H1 (cell line): Measurements from ENCODE around the gene HOMER1. TPM values are rescaled to one million over a fixed set of nuclear protein-coding genes. Genes with fewer than 3 reads are reported as not detected.

Experiments
- CTCF ChIA-PET: fragments of 300-600 bp; sonication (Branson Sonifier 250); formaldehyde crosslinking; loops from one replicate; lab custom pipeline; 2021; ENCODE audit not compliant: partially characterized antibody; lab: Charles Lee
- POLR2A ChIA-PET: fragments of 300-600 bp; sonication (Branson Sonifier 250); formaldehyde crosslinking; loops from one replicate; lab custom pipeline; 2021; ENCODE audit warnings: inconsistent platforms; ENCODE audit not compliant: partially characterized antibody; lab: Charles Lee
- DNase-seq, 2 experiments: peaks; one replicate each; pipeline versions ENCODE4 v3.0.0 to v3.0.0-alpha.2; 2010 to 2022; ENCODE audit warnings: low spot score in 2 of 2, low read depth in 1 of 2, mixed read lengths in 1 of 2
- FAIRE-seq: peaks from 2 replicates; lab custom pipeline; 2011; peaks lifted over from hg19 to GRCh38; lab: Jason Lieb, UNC
- H2AFZ ChIP-seq: 2 replicates; pipeline ENCODE4 v1.8.1; 2012; ENCODE audit warnings: low read length, inconsistent platforms
- H2AK5ac ChIP-seq: 2 replicates; pipeline ENCODE4 v1.6.1; 2013; ENCODE audit warnings: low read depth, low read length
- H2BK120ac ChIP-seq: replicated peaks from 2 replicates; pipeline ENCODE3; 2013; ENCODE audit warnings: low read depth, low read length, inconsistent platforms
- H2BK12ac ChIP-seq: 2 replicates; pipeline ENCODE4 v1.6.1; 2013; ENCODE audit warnings: low read depth, low read length
- H2BK15ac ChIP-seq: 2 replicates; pipeline ENCODE4 v1.6.1; 2013; ENCODE audit warnings: low read length
- H2BK20ac ChIP-seq: 2 replicates; pipeline ENCODE4 v1.6.1; 2013; ENCODE audit warnings: low read length
- H2BK5ac ChIP-seq: 2 replicates; pipeline ENCODE4 v1.6.1; 2013; ENCODE audit warnings: low read depth, low read length
- H3K14ac ChIP-seq: 2 replicates; pipeline ENCODE4 v1.6.1; 2013; ENCODE audit warnings: inconsistent platforms; ENCODE audit not compliant: insufficient read length
- H3K18ac ChIP-seq: 2 replicates; pipeline ENCODE4 v1.6.1; 2013; ENCODE audit warnings: low read length; ENCODE audit errors: extremely low read depth
- H3K23ac ChIP-seq: 2 replicates; pipeline ENCODE4 v1.6.1; 2013; ENCODE audit warnings: inconsistent platforms; ENCODE audit not compliant: insufficient read length
- H3K23me2 ChIP-seq: 2 replicates; pipeline ENCODE4 v1.6.1; 2013; ENCODE audit warnings: low read depth, low read length
- H3K27ac ChIP-seq: 2 replicates; pipeline ENCODE4 v1.6.1; 2011; ENCODE audit warnings: low read depth, low read length, inconsistent platforms
- H3K27me3 ChIP-seq, 4 experiments: replicated peaks in 1 of 4; 1 replicate in 1 of 4; 2 replicates in 3 of 4; pipeline versions ENCODE4 v1.6.1 to v1.8.1; 2011 to 2013; ENCODE audit warnings: low read length in 3 of 4, mild to moderate bottlenecking in 3 of 4, inconsistent platforms in 2 of 4, mixed read lengths in 2 of 4, moderate library complexity in 1 of 4; ENCODE audit not compliant: control insufficient read depth in 3 of 4, insufficient read depth in 3 of 4; ENCODE audit errors: extremely low read depth in 1 of 4
- H3K36me3 ChIP-seq, 4 experiments: 2 replicates each; pipeline versions ENCODE4 v1.6.1 to v1.8.1; 2011 to 2013; ENCODE audit warnings: mild to moderate bottlenecking in 4 of 4, low read length in 3 of 4, moderate library complexity in 2 of 4, control low read depth in 1 of 4, inconsistent platforms in 1 of 4; ENCODE audit not compliant: insufficient read depth in 4 of 4, control insufficient read depth in 2 of 4
- H3K4ac ChIP-seq: replicated peaks from 2 replicates; pipeline ENCODE3; 2013; ENCODE audit warnings: low read length, low read depth, mixed read lengths, inconsistent platforms; ENCODE audit not compliant: insufficient read length
- H3K4me1 ChIP-seq, 4 experiments: replicated peaks in 1 of 4; 1 replicate in 1 of 4; 2 replicates in 3 of 4; pipeline versions ENCODE4 v1.6.1 to v1.8.1; 2011 to 2013; ENCODE audit warnings: low read length in 3 of 4, inconsistent platforms in 2 of 4, mixed read lengths in 1 of 4; ENCODE audit not compliant: insufficient read depth in 4 of 4, control insufficient read depth in 3 of 4
- H3K4me2 ChIP-seq, 2 experiments: 2 replicates each; pipeline versions ENCODE4 v1.6.1 to v1.8.1; 2011 to 2013; ENCODE audit warnings: low read depth in 2 of 2, low read length in 2 of 2, control low read depth in 1 of 2, inconsistent platforms in 1 of 2, mild to moderate bottlenecking in 1 of 2; ENCODE audit not compliant: insufficient read depth in 1 of 2
- H3K4me3 ChIP-seq, 4 experiments: fragments of 200-600, 300-600 bp in 1 of 4; sonication (generic), shearing (Covaris generic), sonication (Bioruptor Twin) in 1 of 4; 2 replicates each; pipeline versions ENCODE4 v1.5.1 to v1.8.1; 2011 to 2016; ENCODE audit warnings: low read length in 4 of 4, low read depth in 3 of 4, control low read depth in 2 of 4, inconsistent platforms in 2 of 4, mild to moderate bottlenecking in 2 of 4, mixed read lengths in 1 of 4, moderate library complexity in 1 of 4; ENCODE audit not compliant: insufficient read depth in 2 of 4; ENCODE audit errors: extremely low read depth in 1 of 4
- H3K56ac ChIP-seq: replicated peaks from 2 replicates; pipeline ENCODE3; 2013; ENCODE audit warnings: low read depth, mild to moderate bottlenecking, mixed read lengths, low read length, inconsistent platforms; ENCODE audit not compliant: insufficient read length
- H3K79me1 ChIP-seq: 2 replicates; pipeline ENCODE4 v1.6.1; 2013; ENCODE audit warnings: low read depth, low read length, control low read depth
- H3K79me2 ChIP-seq, 2 experiments: 2 replicates each; pipeline versions ENCODE4 v1.6.1 to v1.8.1; 2012 to 2013; ENCODE audit warnings: low read length in 2 of 2, mild to moderate bottlenecking in 2 of 2, inconsistent platforms in 1 of 2; ENCODE audit not compliant: insufficient read depth in 2 of 2, control insufficient read depth in 1 of 2
- H3K9ac ChIP-seq, 4 experiments: replicated peaks in 1 of 4; 1 replicate in 1 of 4; 2 replicates in 3 of 4; pipeline versions ENCODE4 v1.6.1 to v1.8.1; 2011 to 2013; ENCODE audit warnings: low read depth in 3 of 4, low read length in 3 of 4, control low read depth in 2 of 4, mild to moderate bottlenecking in 2 of 4, moderate library complexity in 2 of 4, inconsistent platforms in 1 of 4; ENCODE audit errors: extremely low read depth in 1 of 4
- H3K9me3 ChIP-seq, 2 experiments: 2 replicates each; pipeline versions ENCODE4 v1.6.1 to v1.8.1; 2012 to 2013; ENCODE audit warnings: mild to moderate bottlenecking in 2 of 2, moderate library complexity in 2 of 2, control low read depth in 1 of 2, inconsistent platforms in 1 of 2, low read depth in 1 of 2, low read length in 1 of 2, mixed read lengths in 1 of 2; ENCODE audit not compliant: insufficient read depth in 2 of 2
- H4K20me1 ChIP-seq, 2 experiments: replicated peaks in 1 of 2; 2 replicates each; pipeline versions ENCODE3 to v1.8.1; 2011 to 2013; ENCODE audit warnings: inconsistent platforms in 2 of 2, low read length in 2 of 2, mild to moderate bottlenecking in 1 of 2; ENCODE audit not compliant: insufficient read depth in 2 of 2, control insufficient read depth in 1 of 2
- H4K5ac ChIP-seq: 2 replicates; pipeline ENCODE4 v1.6.1; 2013; ENCODE audit warnings: low read length, low read depth, mixed read lengths, inconsistent platforms; ENCODE audit not compliant: insufficient read length
- H4K8ac ChIP-seq: 2 replicates; pipeline ENCODE4 v1.8.0; 2013; ENCODE audit warnings: mild to moderate bottlenecking, moderate library complexity, low read length, inconsistent platforms; ENCODE audit not compliant: insufficient read depth; ENCODE audit errors: extremely low read depth
- H4K91ac ChIP-seq: replicated peaks from 2 replicates; pipeline ENCODE3; 2013; ENCODE audit warnings: low read length, mixed read lengths, inconsistent platforms; ENCODE audit not compliant: insufficient read length
- BCL11A ChIP-seq, 2 experiments: IDR thresholded peaks; one replicate each; pipeline ENCODE4 v1.6.1; 2011; ENCODE audit warnings: low read depth in 2 of 2, low read length in 2 of 2, mild to moderate bottlenecking in 2 of 2
- BRCA1 ChIP-seq: IDR thresholded peaks from 2 replicates; pipeline ENCODE4 v1.6.1; 2012; ENCODE audit warnings: low read depth, low read length, improper control_type of control experiment
- GABPA ChIP-seq: IDR thresholded peaks from 2 replicates; pipeline ENCODE4 v1.6.1; 2011; ENCODE audit warnings: mild to moderate bottlenecking, low read length, moderate library complexity, borderline replicate concordance; ENCODE audit not compliant: insufficient read depth
- HDAC2 ChIP-seq, 2 experiments: fragments of 300-600 bp in 1 of 2; sonication (generic) in 1 of 2; IDR thresholded peaks; 2 replicates each; pipeline ENCODE4 v1.6.1; 2011 to 2012; ENCODE audit warnings: low read depth in 2 of 2, low read length in 2 of 2, mild to moderate bottlenecking in 2 of 2, moderate library complexity in 2 of 2, borderline replicate concordance in 1 of 2, inconsistent platforms in 1 of 2
- HDAC6 ChIP-seq: IDR thresholded peaks from one replicate; pipeline ENCODE4 v1.7.1; 2012; ENCODE audit warnings: low read depth, mild to moderate bottlenecking, inconsistent platforms, low read length, moderate library complexity
- JUND ChIP-seq: IDR thresholded peaks from 2 replicates; pipeline ENCODE4 v1.6.1; 2011; ENCODE audit warnings: mild to moderate bottlenecking, improper control_type of control experiment, low read length
- NRF1 ChIP-seq: IDR thresholded peaks from 2 replicates; pipeline ENCODE4 v1.6.1; 2011; ENCODE audit warnings: mild to moderate bottlenecking, low read depth, low read length, improper control_type of control experiment
- WGBS, 2 experiments: shearing (Covaris generic) in 1 of 2; methylation state at CpG; one replicate each; pipeline versions ENCODE4 v1.1.6 to v1.1.7; 2013 to 2015; ENCODE audit warnings: low lambda C conversion rate in 2 of 2, mixed read lengths in 2 of 2, inconsistent platforms in 1 of 2, low coverage in 1 of 2, missing lambda C conversion rate in 1 of 2; ENCODE audit not compliant: insufficient replicate concordance in 2 of 2, insufficient coverage in 1 of 2, insufficient read length in 1 of 2; ENCODE audit errors: extremely low coverage in 1 of 2, missing lambda C conversion rate in 1 of 2; 5-methylcytosine and 5-hydroxymethylcytosine counted together
- polyA plus RNA-seq, 7 experiments: library from polyadenylated mRNA; depleted of rRNA in 3 of 7; stranded (reverse) in 5 of 7; unstranded in 2 of 7; fragments of >200 nt in 5 of 7; fragments of 200-250 nt in 2 of 7; gene quantifications; 1 replicate in 5 of 7; 2 replicates in 1 of 7; 4 replicates in 1 of 7; pipeline versions ENCODE4 v1.2.1 to v1.2.3, GENCODE V29; 2011 to 2013; ENCODE audit warnings: missing spikeins in 2 of 7, mixed read lengths in 2 of 7
- total RNA-seq: library from RNA; stranded (reverse); fragmentation: NEBNext Ultra II Directional; extraction: Animal tissue kit (Norgen Biotek cat#: 25700); gene quantifications from 2 replicates; pipeline ENCODE4 v1.2.1, GENCODE V29; 2021

The HOMER1 gene
- total and polyA plus RNA-seq, 2 of the 8 experiments (the other 6 are each of a cell fraction or from before 2014, with no cell fraction given) = 6.4 to 57.9 TPM

DNA sequence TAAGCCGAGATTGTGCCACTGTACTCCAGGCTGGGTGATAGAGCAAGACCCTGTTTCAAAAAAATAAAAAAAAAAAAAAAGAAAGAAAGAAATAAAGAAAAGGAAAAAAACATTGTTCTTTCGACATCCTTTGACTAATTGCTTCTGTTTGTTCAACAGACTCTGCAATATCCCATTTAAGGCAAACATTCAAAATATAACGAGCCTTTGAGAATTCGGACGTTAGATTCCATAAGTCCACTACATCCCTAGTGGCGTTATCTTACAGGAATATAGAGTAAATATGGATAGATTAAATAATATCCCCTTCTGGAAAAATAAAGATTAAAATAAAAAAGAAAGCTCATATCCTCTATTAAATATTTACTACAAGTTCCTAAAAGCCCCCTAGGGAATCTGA is 27.0 kb upstream of the HOMER1 start:
- no peak overlapping the region for H4K5ac ChIP-seq
- CTCF ChIA-PET = interaction anchor here (0.9 to 1.1 kb wide), 2 partner anchors 13 to 161 kb away, joined by 3 read pairs; no protein-coding TSS in a partner anchor
- H2AK5ac ChIP-seq = no peak overlapping the region
- TF ChIP-seq HDAC6 = no peak
- TF ChIP-seq BRCA1 = no peak
- TF ChIP-seq JUND = no peak
- no peak for TF ChIP-seq GABPA
- TF ChIP-seq HDAC2 (IDR thresholded peaks at IDR 0.05; ENCODE audit: borderline replicate concordance in 1 of 2, low read depth in 2 of 2, low read length in 2 of 2) = no peak
- TF ChIP-seq NRF1 = no peak
- no peak for TF ChIP-seq BCL11A (IDR thresholded peaks at IDR 0.05; ENCODE audit: low read depth in 2 of 2, low read length in 2 of 2)
- TF ChIP-seq, all 59 proteins: peak for 0
- FAIRE-seq = no peak
- Histone ChIP-seq H4K20me1 (no peaks in the 10 kb centered on the region), H2BK5ac (no peak overlapping the region), H2BK12ac (no peak overlapping the region), H3K27ac (no peak overlapping the region), H3K4me1 (no peaks in the 10 kb centered on the region), H3K4ac (no peak overlapping the region), H4K8ac (no peak overlapping the region), H3K36me3 (no peaks in the 10 kb centered on the region), H3K79me2 (no peaks in the 10 kb centered on the region), H3K9me3 (no peaks in the 10 kb centered on the region), H3K56ac (no peak overlapping the region), H2BK20ac (no peak overlapping the region), H4K91ac (no peak overlapping the region), H3K9ac (no peak overlapping the region), H2BK15ac (no peak overlapping the region), H3K79me1 (no peaks in the 10 kb centered on the region), H3K14ac (no peak overlapping the region), H3K18ac (no peak overlapping the region), H3K23me2 (no peaks in the 10 kb centered on the region; the same call in 1 of the 2 replicates), H3K4me2 (no peak overlapping the region), H2AFZ (no peak overlapping the region), H3K23ac (no peak overlapping the region), H2BK120ac (no peak overlapping the region), H3K27me3 (no peaks in the 10 kb centered on the region), H3K4me3 (no peak overlapping the region)
- 89% methylated on average over 6 of the region's 6 CpGs; no CpG with 5 or more reads in 1 of the 2 experiments for WGBS, 2 experiments
- POLR2A ChIA-PET = no interaction called here
- DNase-seq = no peak
